HG03432 (cell line): ENCODE data around the gene TRPV2.
"Not testable (repeated sequence)": the region's sequence is repeated elsewhere in the genome, so short reads cannot be mapped to it uniquely, and the experiment has no call there.

Experiments used
- ATAC-seq: cut with Tn5 transposase; IDR thresholded peaks from one replicate; pipeline ENCODE4 v1.9.1; 2021; ENCODE audit warnings: mild to moderate bottlenecking, moderate library complexity; ENCODE audit not compliant: unreplicated experiment

TRPV2 gene

GRCh38 chr17:16403847-16404246 is 11.5 kb upstream of the TRPV2 start:
- not testable (repeated sequence) for ATAC-seq

DNA sequence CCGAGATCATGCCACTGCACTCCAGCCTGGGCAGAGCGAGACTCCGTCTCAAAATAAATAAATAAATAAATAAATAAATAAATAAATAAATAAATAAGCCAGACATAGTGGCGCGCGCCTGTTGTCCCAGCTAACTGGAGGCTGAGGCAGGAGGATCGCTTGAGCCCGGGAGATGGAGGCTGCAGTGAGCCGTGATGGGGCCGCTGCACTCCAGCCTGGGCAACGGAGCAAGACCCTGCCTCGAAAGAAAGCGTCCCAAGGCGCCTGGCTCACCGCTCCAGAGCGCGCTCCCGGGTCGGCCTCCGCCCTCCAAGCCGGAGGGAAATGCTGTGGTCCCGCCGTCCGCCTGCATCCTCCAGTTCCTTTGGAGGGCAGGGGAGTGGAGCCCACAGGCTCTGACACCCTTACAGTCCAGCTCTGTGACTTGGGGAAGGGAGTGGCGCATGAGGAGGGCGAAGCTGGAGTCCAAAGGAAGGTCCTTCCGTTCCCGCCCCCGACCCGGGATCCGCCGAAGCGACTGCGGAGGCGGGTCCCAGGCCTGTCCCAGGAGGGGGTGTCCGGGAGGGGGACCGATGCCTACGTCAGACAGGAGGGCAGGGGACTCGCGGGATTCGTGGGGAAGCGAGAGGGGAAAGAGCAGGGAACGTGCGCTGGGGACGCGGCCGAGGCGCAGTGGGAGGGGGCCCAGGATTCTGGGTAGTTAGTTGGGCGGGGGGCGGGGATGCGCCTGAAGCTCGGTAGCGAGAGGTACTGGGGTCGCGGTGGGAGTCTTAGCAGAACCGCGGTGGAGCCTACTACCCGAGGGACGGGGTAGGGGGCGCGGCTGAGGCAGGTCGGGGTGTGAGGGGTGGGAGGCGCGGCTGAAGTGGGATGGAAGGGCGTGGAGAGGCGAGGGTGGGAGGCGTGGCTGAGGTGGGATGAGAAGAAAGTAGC is 8.4 kb upstream of the TRPV2 start:
- ATAC-seq = peak; percentile 23

DNA sequence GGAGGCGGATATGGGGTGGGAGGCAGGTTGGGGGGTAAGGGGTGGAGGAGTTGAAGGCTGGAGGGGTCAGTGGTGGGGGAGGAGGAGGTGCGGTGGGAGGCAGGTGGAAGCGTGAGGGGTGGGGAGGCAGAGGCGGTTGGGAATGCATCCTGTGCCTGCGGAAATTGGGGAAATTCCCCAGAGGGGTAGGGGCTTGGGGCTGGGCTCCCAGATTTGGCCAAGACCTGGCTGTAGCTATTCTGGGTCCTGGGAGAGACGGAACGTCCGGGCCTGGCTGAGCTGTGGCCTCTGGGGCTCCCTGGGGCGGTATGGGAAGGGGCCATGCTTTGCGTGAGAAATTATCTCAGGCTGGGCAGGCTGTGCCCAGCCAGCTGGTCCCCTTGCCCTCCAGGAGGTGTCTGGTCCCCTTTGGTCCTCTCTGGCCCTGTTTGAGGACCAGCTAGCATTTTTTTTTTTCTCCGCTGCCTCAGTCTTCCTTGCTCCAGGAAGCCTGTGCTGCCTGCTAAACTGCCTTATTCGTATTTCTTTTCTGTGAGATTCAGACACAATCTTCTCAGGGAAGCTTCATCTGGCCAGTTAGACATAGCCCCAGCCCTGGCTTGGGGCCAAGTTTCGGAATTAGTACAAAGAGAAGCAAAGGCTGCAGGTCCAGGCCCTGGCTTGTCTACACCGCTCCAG is 7.3 kb upstream of the TRPV2 start:
- peak; percentile 84 for ATAC-seq

GRCh38 chr17:16417399-16417798 is 2.0 kb downstream of the TRPV2 start:
- ATAC-seq = no peak

GRCh38 chr17:16417896-16418684 is 2.7 kb downstream of the TRPV2 start:
- ATAC-seq = no peak

GRCh38 chr17:16418685-16419068 is 3.3 kb downstream of the TRPV2 start:
- no peak for ATAC-seq

DNA sequence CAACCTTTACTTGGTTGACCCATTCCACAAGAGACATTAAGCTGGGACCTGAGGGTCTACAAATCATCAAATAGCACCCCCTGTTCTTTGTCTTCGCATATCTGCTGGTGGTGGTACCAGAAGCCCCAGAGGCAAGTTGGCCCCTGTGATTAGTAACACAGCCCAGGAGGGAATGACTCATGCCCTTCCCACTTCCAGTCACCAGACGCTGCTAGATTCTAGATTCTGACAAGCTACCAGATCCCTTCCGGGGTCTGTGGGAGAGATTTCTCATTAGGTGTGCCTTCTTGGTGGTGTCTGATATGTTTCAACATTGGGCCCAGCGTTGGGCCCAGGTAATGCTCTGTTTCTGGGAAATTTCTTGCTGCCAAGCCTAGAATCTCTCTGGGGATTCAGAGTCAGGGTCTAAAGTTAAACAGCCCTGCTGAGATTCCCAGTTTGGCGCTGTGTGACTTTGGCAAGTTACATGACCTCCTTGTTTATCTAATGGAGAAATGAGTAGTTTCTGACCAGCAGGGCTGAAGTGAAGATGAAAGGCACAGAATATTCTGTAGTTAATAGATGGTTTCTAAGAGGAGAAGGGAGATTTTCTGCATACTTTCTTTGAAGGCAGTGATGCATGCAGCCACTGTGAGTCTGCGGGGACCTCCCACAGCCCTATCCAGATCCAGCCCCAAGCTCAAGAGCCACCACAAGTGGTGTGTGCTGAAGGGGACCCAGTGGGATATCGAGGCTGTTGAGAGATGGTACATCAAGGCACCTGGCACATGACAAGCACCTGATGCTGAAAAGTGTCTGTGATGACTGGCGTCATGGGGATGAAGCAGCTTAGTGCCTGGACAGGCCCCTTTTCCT is 3.9 kb downstream of the TRPV2 start:
- peak; percentile 38 for ATAC-seq

DNA sequence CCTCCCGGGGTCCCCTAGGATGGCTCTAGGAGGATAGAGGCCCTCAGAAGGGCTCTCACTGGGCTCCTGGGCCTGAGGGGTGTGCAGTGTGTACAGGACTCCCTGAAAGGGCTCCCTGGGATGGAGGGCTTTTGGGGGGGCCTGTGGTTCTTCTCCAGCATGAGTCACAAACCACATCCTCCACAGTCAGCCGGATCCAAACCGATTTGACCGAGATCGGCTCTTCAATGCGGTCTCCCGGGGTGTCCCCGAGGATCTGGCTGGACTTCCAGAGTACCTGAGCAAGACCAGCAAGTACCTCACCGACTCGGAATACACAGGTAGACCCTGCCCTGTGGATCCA is 4.5 kb downstream of the TRPV2 start:
- ATAC-seq = peak; percentile 2

- no peak for ATAC-seq
These were observed 7.0 kb downstream of the TRPV2 start for GRCh38 chr17:16422416-16422815.

DNA sequence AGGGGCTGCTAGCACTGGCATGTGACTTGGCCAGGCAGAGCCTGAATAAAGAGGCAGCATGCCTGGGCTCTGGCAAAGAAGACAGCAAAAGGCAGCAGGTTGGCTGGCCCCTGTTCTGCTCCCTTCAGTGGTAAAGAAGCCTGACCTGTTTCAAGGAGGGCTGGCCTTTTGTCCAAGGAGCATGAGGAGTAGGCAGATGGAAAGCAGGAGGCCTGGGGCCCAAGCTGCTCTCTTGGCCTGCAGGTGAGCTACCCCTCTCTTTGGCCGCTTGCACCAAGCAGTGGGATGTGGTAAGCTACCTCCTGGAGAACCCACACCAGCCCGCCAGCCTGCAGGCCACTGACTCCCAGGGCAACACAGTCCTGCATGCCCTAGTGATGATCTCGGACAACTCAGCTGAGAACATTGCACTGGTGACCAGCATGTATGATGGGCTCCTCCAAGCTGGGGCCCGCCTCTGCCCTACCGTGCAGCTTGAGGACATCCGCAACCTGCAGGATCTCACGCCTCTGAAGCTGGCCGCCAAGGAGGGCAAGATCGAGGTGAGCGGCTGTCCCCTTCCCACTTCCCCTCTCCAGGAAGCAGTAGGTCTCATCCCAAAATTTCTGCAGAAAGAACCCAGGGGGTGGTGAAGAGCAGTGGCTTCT is 8.0 kb downstream of the TRPV2 start:
- ATAC-seq = no peak

GRCh38 chr17:16425202-16425601 is 9.8 kb downstream of the TRPV2 start:
- no peak for ATAC-seq

DNA sequence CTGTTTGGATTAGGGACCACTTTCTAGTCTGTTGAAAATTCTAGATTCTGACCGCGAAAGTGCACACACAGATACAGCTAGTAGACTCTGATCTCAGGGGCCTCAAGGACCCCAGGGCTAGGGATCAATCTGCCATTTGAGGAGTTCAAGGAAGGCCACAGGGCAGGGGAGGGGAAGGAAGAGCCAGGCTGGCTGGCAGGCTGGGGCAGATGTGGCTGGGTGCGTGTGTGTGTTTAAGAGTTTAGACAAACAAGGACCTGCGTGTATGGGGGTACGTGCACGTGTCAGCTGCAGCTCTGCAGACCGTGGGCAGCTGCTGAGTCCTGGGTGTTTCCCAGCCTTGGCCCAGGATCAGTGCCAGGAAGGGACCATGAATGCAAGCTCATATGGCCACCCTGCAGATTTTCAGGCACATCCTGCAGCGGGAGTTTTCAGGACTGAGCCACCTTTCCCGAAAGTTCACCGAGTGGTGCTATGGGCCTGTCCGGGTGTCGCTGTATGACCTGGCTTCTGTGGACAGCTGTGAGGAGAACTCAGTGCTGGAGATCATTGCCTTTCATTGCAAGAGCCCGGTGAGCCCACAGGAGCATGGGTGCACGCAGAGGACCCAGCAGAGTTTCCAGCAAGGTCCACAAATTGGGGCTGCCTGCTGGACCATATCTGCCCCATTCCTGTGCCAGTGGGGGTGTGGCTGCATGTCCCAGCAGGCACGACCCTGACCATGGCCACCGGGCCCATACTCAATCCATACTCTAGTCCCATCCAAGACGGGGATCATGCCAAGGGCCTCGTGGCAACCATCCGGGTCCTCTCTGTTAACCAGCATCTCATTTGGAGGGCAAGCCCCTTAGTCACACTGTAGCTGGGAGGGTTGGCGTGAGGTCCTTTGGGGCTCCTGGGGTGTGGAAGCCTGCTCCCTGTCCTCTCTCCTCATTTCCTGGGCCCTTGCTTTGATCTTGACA is 10.6 kb downstream of the TRPV2 start:
- no peak for ATAC-seq

GRCh38 chr17:16427020-16427419 is 11.6 kb downstream of the TRPV2 start:
- no peak for ATAC-seq

DNA sequence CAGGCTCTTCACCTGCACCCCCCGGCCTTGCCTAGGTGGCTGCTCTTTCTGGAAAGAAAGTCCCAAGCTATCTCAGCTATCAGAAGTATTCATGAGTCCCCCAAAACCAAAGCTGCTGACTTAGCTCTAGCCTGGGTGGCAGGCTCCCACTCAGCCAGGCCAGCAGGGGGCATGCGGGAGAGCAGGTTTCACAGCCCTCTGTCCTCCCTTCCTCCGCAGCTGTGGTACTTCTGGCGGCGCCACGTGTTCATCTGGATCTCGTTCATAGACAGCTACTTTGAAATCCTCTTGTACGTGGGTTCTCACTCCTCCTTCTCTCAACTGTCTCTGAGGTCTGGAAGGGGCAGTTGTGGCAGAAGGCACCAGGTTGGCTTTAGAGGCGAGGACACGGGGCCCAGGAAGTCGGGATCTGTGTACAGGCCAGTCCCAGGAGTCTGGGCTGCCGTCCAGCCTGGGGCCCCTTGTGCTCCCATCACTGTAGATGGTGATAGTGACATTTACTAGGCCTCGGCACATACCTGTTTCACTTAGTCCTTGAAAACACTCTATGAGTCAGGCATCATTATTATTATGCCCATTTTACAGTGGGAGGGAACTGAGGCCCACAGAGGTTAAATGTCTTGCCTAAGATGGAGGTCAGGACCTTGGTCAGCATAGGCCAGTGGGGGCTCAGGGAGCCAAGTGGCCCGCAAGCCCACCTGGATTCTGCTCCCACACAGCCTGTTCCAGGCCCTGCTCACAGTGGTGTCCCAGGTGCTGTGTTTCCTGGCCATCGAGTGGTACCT is 12.9 kb downstream of the TRPV2 start:
- no peak for ATAC-seq

GRCh38 chr17:16429083-16429482 is 13.7 kb downstream of the TRPV2 start:
- ATAC-seq = no peak

DNA sequence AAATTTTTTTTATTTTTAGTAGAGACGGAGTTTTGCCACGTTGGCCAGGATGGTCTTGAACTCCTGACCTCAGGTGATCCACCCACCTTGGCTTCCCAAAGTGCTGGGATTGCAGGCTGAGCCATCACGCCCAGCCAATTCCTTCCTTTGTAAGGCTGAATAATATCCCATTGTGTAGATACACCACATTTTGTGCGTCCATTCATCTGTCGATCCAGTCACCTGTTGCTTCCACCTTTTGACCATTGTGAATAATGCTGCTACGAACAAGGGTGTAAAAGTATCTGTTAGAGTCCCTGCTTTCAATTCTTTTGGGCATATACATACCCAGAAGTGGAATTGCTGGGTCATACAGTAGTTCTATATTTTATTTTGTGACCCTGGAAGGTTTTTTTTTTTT is 15.3 kb downstream of the TRPV2 start:
- ATAC-seq = no peak

- no peak for ATAC-seq
These were observed 16.6 kb downstream of the TRPV2 start for GRCh38 chr17:16432017-16432416.

GRCh38 chr17:16433514-16433913 is 18.1 kb downstream of the TRPV2 start:
- no peak for ATAC-seq
